ENCODE measurements around the gene LNPEP.
A peak's percentile ranks its signal among the peaks of the same experiment; 100 is the strongest.

Gene LNPEP

DNA sequence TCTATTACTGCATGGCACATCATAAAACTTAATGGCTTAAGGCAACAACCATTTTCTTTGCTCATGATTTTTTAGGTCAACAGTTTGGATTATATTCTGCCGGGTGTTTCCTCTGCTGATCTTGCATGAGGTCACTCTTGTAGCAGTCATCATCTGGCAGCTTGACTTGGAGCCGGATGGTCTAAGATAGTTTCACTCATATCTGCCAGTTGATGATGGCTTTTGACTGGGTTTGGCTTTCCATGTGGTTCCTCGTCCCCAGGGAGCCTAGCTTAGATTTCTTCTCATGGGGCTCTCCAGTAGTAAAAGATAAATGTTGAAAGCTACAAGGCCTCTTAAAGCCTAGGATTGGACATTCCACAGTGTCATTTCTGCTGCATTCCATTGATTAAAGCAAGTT, 27.4 kb downstream of the LNPEP start:
- peak overlapping the region; percentile 78 for H3K4me3 Mint-ChIP-seq
- peaks cover 11% of the 10 kb centered on the region for H3K36me3 Mint-ChIP-seq (ENCODE audit: low read depth)
- H3K9me3 Mint-ChIP-seq: no peaks in the 10 kb centered on the region
- no peaks in the 10 kb centered on the region for H3K27me3 Mint-ChIP-seq
- peaks cover 89% of the 10 kb centered on the region for H3K4me1 Mint-ChIP-seq (ENCODE audit: low read depth)
- H3K27ac Mint-ChIP-seq: peak overlapping the region; percentile 93

DNA sequence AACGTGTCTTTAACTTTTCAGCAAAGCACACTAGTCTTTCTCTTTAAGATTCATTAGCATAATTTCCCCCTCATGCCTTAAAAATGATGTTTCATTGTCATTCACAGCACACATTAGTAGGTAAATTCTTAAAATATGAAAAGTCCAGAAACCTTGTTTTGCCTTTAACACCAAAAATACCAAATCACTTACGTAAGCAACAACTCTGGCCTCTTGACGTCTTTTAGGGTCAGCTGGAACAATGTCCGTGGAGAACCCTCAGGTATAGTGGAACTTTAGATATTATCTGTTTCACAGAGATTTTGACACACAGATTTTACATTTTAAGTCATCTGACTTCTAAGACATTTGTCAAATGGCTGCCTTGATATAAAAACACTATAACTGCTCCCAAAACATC, 30.9 kb downstream of the LNPEP start:
- Mint-ChIP-seq H3K4me1 (ENCODE audit: low read depth) (peaks cover 92% of the 10 kb centered on the region), H3K4me3 (no peak overlapping the region), H3K36me3 (ENCODE audit: low read depth) (peaks cover 11% of the 10 kb centered on the region), H3K27ac (no peak overlapping the region), H3K27me3 (no peaks in the 10 kb centered on the region), H3K9me3 (no peaks in the 10 kb centered on the region)

DNA sequence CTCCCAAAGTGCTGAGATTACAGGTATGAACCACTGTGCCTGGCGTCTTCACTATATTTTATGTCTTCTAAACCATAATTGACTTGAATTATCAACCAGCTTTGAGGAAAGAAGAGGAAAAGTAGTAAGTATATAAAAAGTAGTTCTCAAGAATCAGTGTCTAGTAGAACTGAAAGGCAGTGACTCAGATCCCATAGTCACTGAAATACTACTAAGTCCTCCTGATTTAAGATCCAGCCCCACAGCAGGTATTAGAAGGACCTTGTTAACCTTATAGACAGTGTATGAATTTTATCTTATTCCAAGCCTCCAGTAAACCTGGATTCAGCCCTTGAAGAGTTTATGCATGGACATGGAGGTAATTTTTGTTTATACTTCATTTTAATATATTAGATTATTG, 31.5 kb downstream of the LNPEP start:
- Mint-ChIP-seq H3K27ac (peak overlapping the region; percentile 50), H3K9me3 (no peaks in the 10 kb centered on the region), H3K4me3 (no peak overlapping the region), H3K36me3 (ENCODE audit: low read depth) (peaks cover 11% of the 10 kb centered on the region), H3K4me1 (ENCODE audit: low read depth) (peaks cover 92% of the 10 kb centered on the region), H3K27me3 (no peaks in the 10 kb centered on the region)

DNA sequence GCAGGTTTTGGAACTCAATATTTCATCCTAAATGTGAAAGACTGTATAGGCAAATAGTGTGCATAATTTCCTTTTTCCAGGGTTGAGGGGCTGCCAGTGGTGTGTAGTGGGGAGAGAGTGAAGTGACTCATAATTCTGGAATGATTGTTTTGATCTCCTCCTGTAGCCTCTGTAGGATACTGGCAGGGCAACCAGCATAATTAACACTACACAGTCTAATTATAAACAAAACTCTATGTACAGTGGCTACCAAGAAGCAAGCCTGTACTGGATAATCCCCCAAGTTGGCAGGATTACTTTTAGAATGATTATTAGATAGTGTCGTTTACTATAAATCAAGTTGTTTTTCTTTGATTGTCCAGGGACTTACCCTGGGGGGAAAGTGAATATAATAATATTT, 32.2 kb downstream of the LNPEP start:
- H3K4me1 Mint-ChIP-seq (ENCODE audit: low read depth): peaks cover 92% of the 10 kb centered on the region
- peaks cover 11% of the 10 kb centered on the region for H3K36me3 Mint-ChIP-seq (ENCODE audit: low read depth)
- H3K27me3 Mint-ChIP-seq: no peaks in the 10 kb centered on the region
- no peaks in the 10 kb centered on the region for H3K9me3 Mint-ChIP-seq
- peak overlapping the region; percentile 22 for H3K27ac Mint-ChIP-seq
- H3K4me3 Mint-ChIP-seq: peak overlapping the region; percentile 25

DNA sequence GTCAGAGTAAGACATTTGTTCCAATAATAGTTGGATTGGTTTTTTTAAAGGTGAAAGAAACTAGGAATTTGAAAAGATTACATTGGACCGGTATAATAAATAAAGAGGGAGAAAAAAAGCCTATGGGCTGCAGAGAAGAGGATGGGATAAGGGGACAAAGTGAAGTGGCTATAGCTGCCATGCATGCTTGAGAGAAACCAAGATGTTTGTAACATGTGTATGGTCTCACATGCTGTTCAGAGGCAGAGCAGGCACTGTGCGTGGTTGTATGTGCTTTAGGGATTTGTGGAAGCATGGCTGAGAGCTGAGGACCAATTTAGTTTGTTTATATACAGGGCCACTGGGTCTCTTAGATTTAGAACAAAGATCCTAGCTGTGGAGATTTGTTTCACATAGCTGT, 32.7 kb downstream of the LNPEP start:
- Mint-ChIP-seq H3K36me3 (ENCODE audit: low read depth) (peaks cover 11% of the 10 kb centered on the region), H3K27me3 (no peaks in the 10 kb centered on the region), H3K4me3 (peak overlapping the region; percentile 25), H3K27ac (peak overlapping the region; percentile 22), H3K9me3 (no peaks in the 10 kb centered on the region), H3K4me1 (ENCODE audit: low read depth) (peaks cover 90% of the 10 kb centered on the region)

DNA sequence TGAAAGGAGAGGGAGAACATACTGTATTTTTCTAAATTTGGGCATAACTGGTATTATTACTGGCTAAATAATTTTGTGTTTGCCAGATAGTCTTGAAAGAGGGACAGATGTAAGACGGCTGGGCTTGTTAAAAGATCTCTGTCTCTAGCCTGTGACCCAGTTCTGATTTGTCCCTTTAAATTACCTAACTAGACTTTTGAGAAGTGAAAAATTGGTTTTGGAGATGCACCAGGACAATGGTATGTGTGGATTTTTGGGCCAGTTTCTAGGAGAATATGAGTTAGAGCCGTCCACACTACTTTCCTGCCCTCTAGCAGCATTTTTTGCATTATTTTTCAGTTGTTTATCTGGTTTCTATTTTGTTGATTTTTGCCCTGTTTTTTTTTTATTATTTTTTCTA, 33.5 kb downstream of the LNPEP start:
- Mint-ChIP-seq H3K4me1 (ENCODE audit: low read depth) (peaks cover 91% of the 10 kb centered on the region), H3K36me3 (ENCODE audit: low read depth) (peaks cover 11% of the 10 kb centered on the region), H3K27ac (no peak overlapping the region), H3K27me3 (no peaks in the 10 kb centered on the region), H3K9me3 (no peaks in the 10 kb centered on the region), H3K4me3 (no peak overlapping the region)

DNA sequence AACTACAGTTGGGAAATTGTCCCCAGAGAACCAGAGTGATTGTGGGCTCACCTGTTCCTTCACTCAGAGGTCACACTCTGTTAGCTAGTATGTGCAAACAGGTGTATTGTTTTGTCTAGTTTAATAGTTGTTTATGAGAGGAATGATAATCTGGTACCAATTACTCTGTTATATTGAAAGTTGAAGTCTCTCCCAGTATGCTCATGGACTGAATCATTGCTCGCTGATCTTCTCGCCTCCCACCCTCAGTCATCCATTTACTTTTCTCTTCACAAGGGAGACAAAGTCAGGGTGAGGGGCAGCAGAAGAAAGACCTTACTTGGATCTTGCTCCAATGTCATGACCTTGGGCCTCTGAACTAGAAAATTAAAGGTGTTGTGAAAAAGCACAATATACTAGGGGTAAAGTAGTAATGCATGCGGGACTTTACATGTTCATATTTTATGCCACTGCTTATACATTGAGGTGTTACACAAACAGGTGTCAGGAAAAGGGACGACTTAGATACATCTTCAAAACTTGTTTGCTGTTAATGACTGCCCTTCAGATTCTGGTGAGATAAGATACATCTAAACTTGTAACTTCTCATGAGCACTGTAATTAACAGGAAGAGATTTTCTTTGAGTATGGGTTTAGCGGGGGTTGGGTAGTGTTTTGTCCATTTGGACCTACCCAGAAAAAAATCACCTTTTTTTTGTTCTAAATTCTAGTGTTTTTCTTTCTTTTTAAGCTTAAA, 36.9 kb downstream of the LNPEP start:
- Mint-ChIP-seq H3K9me3 (no peaks in the 10 kb centered on the region), H3K4me3 (peak overlapping the region; percentile 22), H3K27me3 (no peaks in the 10 kb centered on the region), H3K27ac (peak overlapping the region; percentile 77), H3K36me3 (ENCODE audit: low read depth) (no peaks in the 10 kb centered on the region), H3K4me1 (ENCODE audit: low read depth) (peaks cover 84% of the 10 kb centered on the region)

DNA sequence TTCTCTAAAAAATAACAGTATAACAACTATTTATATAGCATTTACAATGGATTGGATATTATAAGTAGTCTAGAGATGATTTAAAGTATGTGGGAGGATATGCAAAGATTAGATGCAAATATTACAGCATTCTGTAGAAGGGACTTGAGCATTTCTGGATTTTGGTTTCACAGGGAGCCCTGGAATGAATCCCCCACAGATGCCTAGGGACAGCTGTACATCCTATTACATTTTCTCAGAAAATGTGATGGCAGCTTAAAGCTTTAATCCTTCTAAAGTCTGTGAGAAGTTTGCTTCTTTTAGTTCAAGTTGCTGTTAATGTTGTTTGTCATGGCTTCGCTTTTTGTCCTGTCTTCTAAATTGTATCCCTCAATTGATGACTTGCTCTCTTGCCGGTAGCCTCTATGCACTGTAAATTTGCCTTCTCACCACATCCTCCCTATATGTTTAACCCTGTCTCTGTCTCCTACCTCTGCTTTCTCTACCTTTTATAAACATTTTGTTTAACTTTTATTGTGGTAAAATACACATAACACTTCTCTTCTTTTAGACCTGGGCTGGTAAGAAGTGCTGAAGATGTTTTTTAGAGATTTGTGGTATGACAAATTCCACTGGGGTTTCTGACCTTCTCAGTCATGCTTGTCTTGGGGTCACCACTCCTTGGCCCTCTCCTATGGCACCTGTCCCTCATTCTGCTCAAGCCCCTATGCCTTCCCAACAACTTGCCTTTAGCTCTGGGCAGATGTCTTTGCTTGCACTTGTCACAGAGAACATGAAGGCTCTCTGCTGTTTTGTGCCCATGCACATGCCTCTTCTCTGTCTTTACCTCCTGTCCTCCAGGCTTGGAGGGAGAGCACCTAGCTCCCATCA, 37.9 kb downstream of the LNPEP start:
- peaks cover under 1% of the 10 kb centered on the region for H3K36me3 Mint-ChIP-seq (ENCODE audit: low read depth)

DNA sequence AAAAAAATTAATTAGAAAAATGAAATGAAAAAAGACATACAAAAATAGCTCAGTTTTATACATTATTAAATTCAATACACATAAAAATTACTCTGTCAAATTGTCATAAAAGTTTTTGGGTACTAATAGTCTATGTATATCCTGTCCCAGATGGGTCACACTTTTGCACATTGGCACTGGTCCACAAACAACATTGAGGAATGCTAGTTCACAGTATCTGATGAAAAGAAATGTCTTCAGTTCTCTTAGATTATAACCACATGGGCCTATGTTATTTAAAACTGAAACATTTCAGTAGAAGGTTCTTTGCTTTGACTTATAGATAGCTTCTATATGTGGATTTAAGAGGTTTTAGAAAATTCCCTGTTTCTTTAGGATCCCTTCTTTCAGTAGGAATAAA, 39.8 kb downstream of the LNPEP start:
- Mint-ChIP-seq H3K27ac (no peak overlapping the region), H3K4me1 (ENCODE audit: low read depth) (peaks cover 63% of the 10 kb centered on the region)

More for the DNA sequence above, 37.9 kb downstream of the LNPEP start:
- Mint-ChIP-seq H3K4me3 (peak overlapping the region; percentile 35), H3K4me1 (ENCODE audit: low read depth) (peaks cover 74% of the 10 kb centered on the region), H3K27ac (peak overlapping the region; percentile 79), H3K9me3 (no peaks in the 10 kb centered on the region), H3K27me3 (no peaks in the 10 kb centered on the region)

DNA sequence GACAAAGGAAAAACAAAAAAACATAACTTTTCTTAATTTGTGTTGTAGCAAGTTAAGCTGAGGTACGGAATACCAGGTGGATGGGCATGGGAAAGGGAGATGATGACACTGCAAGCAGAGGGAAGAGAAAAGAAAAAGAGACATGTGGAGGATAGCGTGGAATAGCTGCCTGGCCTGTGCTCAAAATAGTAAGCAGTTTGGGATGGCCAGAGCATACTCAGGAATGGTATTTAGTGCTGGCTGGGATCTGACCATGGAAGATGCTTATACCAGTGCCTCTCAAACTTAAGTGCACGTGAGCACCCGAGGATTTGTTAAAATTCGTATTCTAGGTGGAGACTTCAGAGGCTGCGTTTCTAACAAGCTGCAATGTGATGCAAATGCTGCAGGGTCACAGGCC, 41.3 kb downstream of the LNPEP start:
- H3K36me3 Mint-ChIP-seq (ENCODE audit: low read depth): peaks cover 24% of the 10 kb centered on the region
- no peak overlapping the region for H3K27ac Mint-ChIP-seq
- H3K4me3 Mint-ChIP-seq: no peak overlapping the region
- peaks cover 49% of the 10 kb centered on the region for H3K4me1 Mint-ChIP-seq (ENCODE audit: low read depth)
- no peaks in the 10 kb centered on the region for H3K27me3 Mint-ChIP-seq
- no peaks in the 10 kb centered on the region for H3K9me3 Mint-ChIP-seq

More for the DNA sequence above, 39.8 kb downstream of the LNPEP start:
- H3K9me3 Mint-ChIP-seq: no peaks in the 10 kb centered on the region
- H3K4me3 Mint-ChIP-seq: no peak overlapping the region
- H3K36me3 Mint-ChIP-seq (ENCODE audit: low read depth): peaks cover 15% of the 10 kb centered on the region
- no peaks in the 10 kb centered on the region for H3K27me3 Mint-ChIP-seq

DNA sequence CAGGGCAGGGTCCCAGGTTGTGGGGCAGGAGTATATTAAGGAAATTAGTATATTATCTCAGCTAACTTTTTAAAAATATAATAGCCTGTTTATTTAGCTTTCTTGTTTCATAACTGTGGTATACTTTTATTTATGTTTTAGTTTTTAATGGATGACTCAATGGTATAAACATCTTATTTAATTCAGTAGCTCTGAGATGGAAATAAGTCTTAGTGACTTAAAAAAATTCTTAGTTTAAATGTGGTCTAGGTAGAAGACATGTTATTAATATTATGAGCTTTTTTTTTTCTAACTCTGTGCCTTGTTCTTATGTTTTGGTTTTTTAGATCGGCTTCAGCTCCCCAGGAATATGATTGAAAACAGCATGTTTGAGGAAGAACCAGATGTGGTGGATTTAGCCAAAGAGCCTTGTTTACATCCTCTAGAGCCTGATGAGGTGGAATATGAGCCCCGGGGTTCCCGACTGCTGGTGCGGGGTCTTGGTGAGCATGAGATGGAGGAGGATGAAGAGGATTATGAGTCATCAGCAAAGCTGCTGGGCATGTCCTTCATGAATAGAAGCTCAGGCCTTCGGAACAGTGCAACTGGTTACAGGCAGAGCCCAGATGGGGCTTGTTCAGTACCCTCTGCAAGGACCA, 43.1 kb downstream of the LNPEP start:
- Mint-ChIP-seq H3K27me3 (no peaks in the 10 kb centered on the region), H3K27ac (no peak overlapping the region), H3K9me3 (no peaks in the 10 kb centered on the region), H3K4me3 (no peak overlapping the region), H3K36me3 (ENCODE audit: low read depth) (peaks cover 34% of the 10 kb centered on the region), H3K4me1 (ENCODE audit: low read depth) (peaks cover 42% of the 10 kb centered on the region)

DNA sequence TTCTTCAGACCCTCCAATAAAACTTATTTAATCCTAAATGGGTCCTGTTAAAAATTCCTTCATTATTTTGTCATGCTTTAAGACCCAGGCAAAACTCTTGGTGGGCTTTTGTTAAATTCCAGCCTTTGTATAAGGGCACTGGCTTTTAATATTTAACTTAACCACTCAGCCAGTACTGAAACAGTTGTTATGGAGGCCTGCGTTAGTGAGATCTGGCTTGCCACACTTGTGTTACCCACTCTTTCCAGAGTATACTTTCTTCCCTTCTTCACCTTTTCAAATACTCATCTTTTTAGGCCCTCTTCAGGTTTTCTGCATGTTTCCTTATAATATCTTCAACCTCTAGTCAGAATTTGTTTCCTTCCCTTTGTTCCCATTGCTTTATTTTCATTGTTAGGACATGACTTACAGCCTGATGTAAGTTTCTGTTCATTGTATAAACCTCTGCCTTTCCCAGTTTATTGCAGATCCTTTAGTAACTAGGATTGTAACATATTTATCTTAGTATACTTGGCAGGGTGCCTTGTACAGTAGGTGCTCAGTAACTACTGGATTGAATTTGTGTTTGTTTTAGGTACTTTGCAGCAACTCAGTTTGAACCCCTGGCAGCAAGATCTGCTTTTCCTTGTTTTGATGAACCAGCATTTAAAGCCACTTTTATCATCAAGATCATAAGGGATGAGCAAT, 48.8 kb downstream of the LNPEP start:
- Mint-ChIP-seq H3K27ac (no peak overlapping the region), H3K4me1 (ENCODE audit: low read depth) (peaks cover 30% of the 10 kb centered on the region), H3K36me3 (ENCODE audit: low read depth) (peaks cover 48% of the 10 kb centered on the region), H3K27me3 (no peaks in the 10 kb centered on the region), H3K4me3 (no peak overlapping the region), H3K9me3 (no peaks in the 10 kb centered on the region)

DNA sequence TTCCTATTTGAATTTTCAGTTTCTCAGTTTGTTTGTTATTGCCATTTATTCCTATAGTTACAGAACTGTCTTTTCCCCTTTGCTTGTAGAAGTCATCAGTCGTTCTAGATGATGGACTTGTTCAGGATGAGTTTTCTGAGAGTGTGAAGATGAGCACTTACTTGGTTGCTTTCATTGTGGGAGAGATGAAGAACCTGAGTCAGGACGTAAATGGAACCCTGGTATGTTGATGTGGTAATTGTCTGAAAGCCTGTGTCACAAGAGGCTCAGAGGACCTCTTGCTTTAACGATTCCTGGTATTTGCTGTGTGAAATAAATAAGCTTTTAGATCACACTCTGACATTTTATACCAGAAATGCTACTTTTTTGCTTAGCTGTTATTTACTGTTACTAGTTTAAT, 50.6 kb downstream of the LNPEP start:
- peaks cover 59% of the 10 kb centered on the region for H3K36me3 Mint-ChIP-seq (ENCODE audit: low read depth)
- H3K27ac Mint-ChIP-seq: peak overlapping the region; percentile 50
- H3K9me3 Mint-ChIP-seq: no peaks in the 10 kb centered on the region
- H3K4me1 Mint-ChIP-seq (ENCODE audit: low read depth): peaks cover 37% of the 10 kb centered on the region
- no peak overlapping the region for H3K4me3 Mint-ChIP-seq
- no peaks in the 10 kb centered on the region for H3K27me3 Mint-ChIP-seq

DNA sequence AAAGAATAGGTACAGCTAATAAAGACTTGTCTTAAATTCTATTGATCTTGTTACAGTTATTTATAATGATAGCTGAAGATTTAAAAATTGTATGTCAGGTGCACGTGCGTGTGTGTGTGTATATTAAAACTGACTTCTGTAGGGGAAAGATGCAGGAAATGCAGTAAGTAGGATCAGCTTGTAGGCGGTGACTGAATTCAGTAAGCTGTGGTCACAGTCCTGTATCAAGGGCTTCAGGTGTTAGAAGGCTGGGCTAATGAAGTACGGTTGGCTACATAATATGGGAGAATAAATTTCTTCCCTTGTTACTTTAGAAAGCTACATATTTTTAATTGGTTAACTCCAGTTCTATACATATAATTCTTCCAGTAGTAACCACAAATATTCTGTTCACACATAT, 54.2 kb downstream of the LNPEP start:
- H3K36me3 Mint-ChIP-seq (ENCODE audit: low read depth): peaks cover 68% of the 10 kb centered on the region

More for the DNA sequence above, 54.2 kb downstream of the LNPEP start:
- H3K27ac Mint-ChIP-seq: no peak overlapping the region
- no peaks in the 10 kb centered on the region for H3K27me3 Mint-ChIP-seq
- H3K4me3 Mint-ChIP-seq: no peak overlapping the region
- H3K4me1 Mint-ChIP-seq (ENCODE audit: low read depth): peaks cover 40% of the 10 kb centered on the region
- H3K9me3 Mint-ChIP-seq: no peaks in the 10 kb centered on the region
